BJ (cell line): ENCODE results near the gene AJAP1. TPM values are rescaled to one million over a fixed set of nuclear protein-coding genes. Genes with fewer than 3 reads are reported as not detected.
"Not testable (repeated sequence)": the region's sequence is repeated elsewhere in the genome, so short reads cannot be mapped to it uniquely, and the experiment has no call there.

Experiments used
- CTCF ChIA-PET: fragments of 350-600 bp; formaldehyde crosslinking; extraction: SDS; loops from one replicate; lab custom pipeline; 2021; ENCODE audit warnings: antibody characterized with exemption, inconsistent platforms; lab: Yijun Ruan, JAX
- POLR2A ChIA-PET: fragments of 300-600 bp; sonication (Branson Sonifier 250); formaldehyde crosslinking; extraction: SDS; loops from one replicate; lab custom pipeline; 2021; ENCODE audit warnings: antibody characterized with exemption; lab: Charles Lee
- DNase-seq: peaks from one replicate; pipeline ENCODE4 v3.0.0-alpha.2; 2011; ENCODE audit warnings: low read depth
- H3K27me3 ChIP-seq: 2 replicates; pipeline ENCODE4 v1.6.0; 2011; ENCODE audit warnings: low read length; ENCODE audit not compliant: control insufficient read depth, insufficient read depth
- H3K36me3 ChIP-seq: 2 replicates; pipeline ENCODE4 v1.5.1; 2011; ENCODE audit warnings: low read length; ENCODE audit not compliant: control insufficient read depth, insufficient read depth
- H3K4me3 ChIP-seq: 2 replicates; pipeline ENCODE4 v1.5.1; 2011; ENCODE audit warnings: low read depth, mild to moderate bottlenecking, control low read depth, low read length
- polyA plus RNA-seq: library from polyadenylated mRNA; depleted of rRNA; stranded (reverse); fragments of >200 nt; gene quantifications from 2 replicates; pipeline ENCODE4 v1.2.3, GENCODE V29; 2011
- TF ChIP-seq, protein P1 (sequence below): IDR thresholded peaks from 2 replicates; pipeline ENCODE4 v1.5.1; 2011; ENCODE audit warnings: low read depth, mild to moderate bottlenecking, control low read depth, inconsistent platforms, low read length, moderate library complexity; ENCODE audit not compliant: insufficient read depth

Gene AJAP1
- polyA plus RNA-seq, 1 experiment = 0.80 TPM

DNA sequence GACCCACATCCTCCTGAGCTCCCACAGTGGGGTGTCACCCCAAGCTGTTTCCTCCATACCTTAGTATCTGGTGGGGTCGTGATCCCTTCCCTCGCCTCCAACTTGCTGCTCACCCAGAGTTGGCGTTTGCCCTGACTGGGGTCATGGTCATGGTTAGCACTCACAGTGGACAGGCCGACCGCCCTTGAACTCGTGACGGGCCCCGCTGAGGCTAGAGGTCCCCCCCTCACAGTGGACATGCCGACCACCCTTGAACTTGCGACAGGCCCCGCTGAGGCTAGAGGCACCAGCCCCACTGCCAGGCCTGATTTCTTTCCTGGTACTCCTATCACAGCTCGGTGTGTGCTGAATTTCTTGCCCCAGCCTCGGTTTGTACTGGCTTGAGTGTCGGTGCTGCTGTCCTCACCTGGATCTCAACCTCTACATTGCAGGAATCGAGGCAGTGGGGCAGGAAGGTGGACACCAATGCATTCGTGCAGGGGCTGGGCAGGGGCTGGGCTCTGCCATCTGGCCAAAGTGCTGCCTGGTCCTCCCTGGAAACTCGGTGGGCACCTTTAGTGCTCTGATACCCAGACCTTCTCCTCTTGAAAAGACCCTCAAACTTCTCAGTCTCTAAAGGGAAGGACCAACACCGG lies 37.5 kb upstream of the AJAP1 start:
- TF ChIP-seq, protein P1, sequence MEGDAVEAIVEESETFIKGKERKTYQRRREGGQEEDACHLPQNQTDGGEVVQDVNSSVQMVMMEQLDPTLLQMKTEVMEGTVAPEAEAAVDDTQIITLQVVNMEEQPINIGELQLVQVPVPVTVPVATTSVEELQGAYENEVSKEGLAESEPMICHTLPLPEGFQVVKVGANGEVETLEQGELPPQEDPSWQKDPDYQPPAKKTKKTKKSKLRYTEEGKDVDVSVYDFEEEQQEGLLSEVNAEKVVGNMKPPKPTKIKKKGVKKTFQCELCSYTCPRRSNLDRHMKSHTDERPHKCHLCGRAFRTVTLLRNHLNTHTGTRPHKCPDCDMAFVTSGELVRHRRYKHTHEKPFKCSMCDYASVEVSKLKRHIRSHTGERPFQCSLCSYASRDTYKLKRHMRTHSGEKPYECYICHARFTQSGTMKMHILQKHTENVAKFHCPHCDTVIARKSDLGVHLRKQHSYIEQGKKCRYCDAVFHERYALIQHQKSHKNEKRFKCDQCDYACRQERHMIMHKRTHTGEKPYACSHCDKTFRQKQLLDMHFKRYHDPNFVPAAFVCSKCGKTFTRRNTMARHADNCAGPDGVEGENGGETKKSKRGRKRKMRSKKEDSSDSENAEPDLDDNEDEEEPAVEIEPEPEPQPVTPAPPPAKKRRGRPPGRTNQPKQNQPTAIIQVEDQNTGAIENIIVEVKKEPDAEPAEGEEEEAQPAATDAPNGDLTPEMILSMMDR = no peak
- Histone ChIP-seq H3K4me3 (no peak overlapping the region), H3K27me3 (no peaks in the 10 kb centered on the region), H3K36me3 (no peaks in the 10 kb centered on the region)
- ChIA-PET CTCF (no interaction called here), POLR2A (no interaction called here)
- DNase-seq = no peak

DNA sequence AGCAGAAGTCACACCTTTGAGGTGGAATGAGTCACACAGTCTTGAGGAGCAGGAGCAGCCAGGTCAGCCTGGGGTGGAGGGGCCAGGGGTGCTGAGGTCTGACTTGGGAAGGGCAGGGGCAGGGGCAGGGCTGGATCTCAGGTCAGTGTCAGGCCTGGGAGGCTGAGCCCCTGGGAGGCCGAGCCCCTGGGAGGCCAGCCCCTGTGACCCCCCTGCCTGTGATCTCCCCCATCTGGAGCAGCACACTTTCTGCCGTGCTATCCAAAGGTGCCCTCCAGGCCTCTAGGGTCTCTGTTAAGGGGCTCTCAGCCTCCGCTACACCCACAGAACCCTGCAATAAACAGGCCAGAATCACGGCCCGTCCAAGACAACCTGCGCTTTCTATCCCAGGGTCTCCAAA lies 36.9 kb upstream of the AJAP1 start:
- CTCF ChIA-PET = no interaction called here
- POLR2A ChIA-PET = no interaction called here

DNA sequence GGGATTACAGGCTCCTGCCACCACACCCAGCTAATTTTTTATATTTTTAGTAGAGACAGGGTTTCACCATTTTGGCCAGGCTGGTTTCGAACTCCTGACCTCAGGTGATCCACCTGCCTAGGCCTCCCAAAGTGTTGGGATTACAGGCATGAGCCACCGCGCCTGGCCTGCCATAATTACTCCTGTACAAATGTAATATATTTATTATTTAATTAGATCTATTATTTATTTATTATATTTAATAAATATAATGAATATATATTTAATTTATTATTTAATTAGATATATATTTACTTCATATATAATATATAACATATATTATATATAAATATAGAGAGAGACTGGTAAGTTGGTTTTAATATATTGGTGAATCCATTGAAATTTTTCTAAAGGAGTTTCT lies 35.6 kb upstream of the AJAP1 start:
- POLR2A ChIA-PET, CTCF ChIA-PET, H3K4me3 ChIP-seq, H3K36me3 ChIP-seq, DNase-seq, H3K27me3 ChIP-seq: not testable (repeated sequence)

More for the DNA sequence above, 36.9 kb upstream of the AJAP1 start:
- DNase-seq = no peak
- Histone ChIP-seq H3K36me3 (no peaks in the 10 kb centered on the region), H3K4me3 (no peak overlapping the region), H3K27me3 (no peaks in the 10 kb centered on the region)
- TF ChIP-seq, protein P1 = no peak

DNA sequence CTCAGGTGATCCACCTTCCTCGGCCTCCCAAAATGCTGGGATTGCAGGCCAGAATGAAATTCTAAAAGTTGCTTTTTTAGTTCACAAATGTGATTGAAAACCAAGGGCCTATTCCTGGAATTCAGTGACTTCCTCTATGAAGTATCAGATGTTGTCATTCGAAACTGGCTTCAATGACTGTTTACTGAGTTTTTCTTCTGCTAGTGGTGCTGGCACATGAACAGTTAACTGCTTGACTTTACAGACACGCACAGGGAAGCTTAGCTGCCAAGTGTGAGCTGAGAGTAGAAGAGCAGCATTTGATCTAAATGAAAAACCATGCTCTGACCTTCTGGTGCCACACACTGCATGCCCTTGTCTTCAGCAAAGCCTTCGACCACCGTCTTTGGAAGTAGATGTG lies 32.8 kb upstream of the AJAP1 start:
- ChIA-PET CTCF (no interaction called here), POLR2A (no interaction called here)

DNA sequence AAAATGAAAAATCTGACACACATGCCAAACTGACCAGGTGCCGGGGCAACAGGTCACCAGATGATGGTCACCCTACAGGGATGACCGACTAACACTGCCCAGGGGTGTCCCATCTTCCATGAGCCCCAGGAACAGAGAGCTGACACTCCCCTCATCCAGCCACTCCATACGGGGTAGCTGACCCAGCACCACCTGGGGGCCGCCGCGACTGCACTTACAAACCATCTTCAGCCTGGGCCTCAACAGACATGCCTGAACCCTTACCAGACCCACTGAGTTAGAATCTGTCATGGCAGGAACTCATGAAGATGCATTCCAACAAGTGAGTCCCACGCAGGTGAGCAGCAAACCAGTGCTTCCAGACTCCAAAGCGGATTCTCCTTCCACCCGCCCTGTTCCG lies 31.6 kb upstream of the AJAP1 start:
- TF ChIP-seq, protein P1 = no peak
- POLR2A ChIA-PET = no interaction called here
- H3K27me3 ChIP-seq = no peaks in the 10 kb centered on the region
- no peaks in the 10 kb centered on the region for H3K36me3 ChIP-seq
- CTCF ChIA-PET = no interaction called here
- no peak for DNase-seq
- no peak overlapping the region for H3K4me3 ChIP-seq

More for the DNA sequence above, 32.8 kb upstream of the AJAP1 start:
- Histone ChIP-seq H3K36me3 (no peaks in the 10 kb centered on the region), H3K27me3 (no peaks in the 10 kb centered on the region), H3K4me3 (no peak overlapping the region)
- TF ChIP-seq, protein P1 = no peak
- no peak for DNase-seq

DNA sequence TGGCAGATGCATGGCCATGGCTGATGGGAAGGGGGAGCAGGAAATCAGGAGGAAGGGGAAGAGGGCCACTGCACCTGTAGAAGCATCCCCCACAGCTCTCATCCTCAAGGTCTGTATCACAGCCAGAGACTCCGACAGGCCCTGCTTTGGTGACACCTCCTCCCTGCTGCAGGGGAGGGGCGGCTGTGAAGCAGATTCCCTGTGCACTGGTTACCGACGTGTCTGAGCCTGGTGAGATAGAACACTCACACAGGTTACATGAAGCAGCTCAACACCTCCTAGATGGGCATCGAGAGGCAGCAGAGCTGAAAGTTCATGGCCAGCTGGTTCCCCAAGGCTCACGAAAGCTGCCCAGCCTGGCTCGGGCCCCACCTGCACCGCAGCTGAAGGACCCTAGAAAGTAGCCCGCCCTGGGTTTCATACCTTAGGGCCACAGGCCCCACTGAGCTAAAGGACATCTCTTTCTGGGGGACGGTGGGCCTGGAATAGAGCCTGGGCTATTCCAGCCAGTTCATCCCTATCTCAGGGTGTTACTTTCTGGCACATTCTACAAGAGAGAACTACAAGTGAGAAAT lies 30.2 kb upstream of the AJAP1 start:
- no peak for DNase-seq
- POLR2A ChIA-PET = no interaction called here

More for the DNA sequence above, 30.2 kb upstream of the AJAP1 start:
- Histone ChIP-seq H3K36me3 (no peaks in the 10 kb centered on the region), H3K4me3 (no peak overlapping the region), H3K27me3 (no peaks in the 10 kb centered on the region)
- TF ChIP-seq, protein P1 = no peak
- CTCF ChIA-PET = no interaction called here
